GM12878 (cell line): ENCODE measurements around the gene SH2D5. TPM values are rescaled to one million over a fixed set of nuclear protein-coding genes. Genes with fewer than 3 reads are reported as not detected.

ENCODE experiments used
- ATAC-seq: fragments of 200-7000 bp; cut with Tn5 transposase; 3 replicates; pipeline ENCODE4 v1.9.1; 2020; ENCODE audit warnings: mild to moderate bottlenecking, moderate library complexity
- BruUV-seq: library from RNA; stranded (reverse); fragments of 400-500 nt; replicated peaks from 2 replicates; lab custom pipeline; 2021; lab: Mats Ljungman, UMichigan
- CTCF ChIA-PET: fragments of 300-600 bp; sonication (Branson Sonifier 250); formaldehyde crosslinking; extraction: SDS; loops from one replicate; lab custom pipeline; 2021; ENCODE audit warnings: inconsistent platforms; lab: Yijun Ruan, JAX
- POLR2A ChIA-PET: fragments of 350-600 bp; formaldehyde crosslinking; extraction: SDS; loops from one replicate; lab custom pipeline; 2021; ENCODE audit warnings: inconsistent platforms; lab: Charles Lee
- RAD21 ChIA-PET: fragments of 300-600 bp; sonication (Branson Sonifier 250); formaldehyde crosslinking; loops from one replicate; lab custom pipeline; 2023; ENCODE audit warnings: antibody characterized with exemption; ENCODE audit not compliant: unreplicated experiment; lab: Charles Lee
- SMC1A ChIA-PET: fragments of 300-600 bp; sonication (Branson Sonifier 250); formaldehyde crosslinking; loops from one replicate; lab custom pipeline; 2023; ENCODE audit not compliant: unreplicated experiment, uncharacterized antibody; lab: Charles Lee
- DNase-seq: peaks from one replicate; pipeline ENCODE4 v3.0.0-alpha.2; 2011; ENCODE audit warnings: low read depth, low spot score
- FAIRE-seq: peaks from 3 replicates; lab custom pipeline; 2011; peaks lifted over from hg19 to GRCh38; lab: Jason Lieb, UNC
- H2AFZ ChIP-seq: 2 replicates; pipeline ENCODE4 v1.6.0; 2011; ENCODE audit warnings: low read depth, low read length, control low read depth; ENCODE audit not compliant: control insufficient read depth
- H3K27ac ChIP-seq: 2 replicates; pipeline ENCODE4 v1.5.1; 2011; ENCODE audit warnings: control low read depth; ENCODE audit not compliant: control insufficient read depth, insufficient read depth
- H3K27me3 ChIP-seq, 2 experiments: replicated peaks in 1 of 2; 2 replicates each; pipeline versions ENCODE4 v1.6.0 to v1.6.1; 2011; ENCODE audit warnings: low read length in 1 of 2; ENCODE audit not compliant: control insufficient read depth in 2 of 2, insufficient read depth in 2 of 2
- H3K36me3 ChIP-seq, 2 experiments: 2 replicates each; pipeline ENCODE4 v1.5.1; 2011; ENCODE audit warnings: low read length in 1 of 2; ENCODE audit not compliant: control insufficient read depth in 2 of 2, insufficient read depth in 2 of 2
- H3K4me1 ChIP-seq: 2 replicates; pipeline ENCODE4 v1.6.1; 2011; ENCODE audit warnings: mild to moderate bottlenecking, low read length, moderate library complexity, mixed read lengths; ENCODE audit not compliant: control insufficient read depth, insufficient read depth
- H3K4me2 ChIP-seq: 2 replicates; pipeline ENCODE4 v1.6.0; 2011; ENCODE audit warnings: control low read depth; ENCODE audit not compliant: control insufficient read depth, insufficient read depth
- H3K4me3 ChIP-seq: fragments of 200-600 bp; sonication (generic); 2 replicates; pipeline ENCODE4 v1.5.1; 2016
- H3K79me2 ChIP-seq: 2 replicates; pipeline ENCODE4 v1.6.0; 2011; ENCODE audit warnings: low read length; ENCODE audit not compliant: control insufficient read depth, insufficient read depth
- H3K9ac ChIP-seq: 2 replicates; pipeline ENCODE4 v1.8.0; 2011; ENCODE audit warnings: low read length, control low read depth, mixed read lengths; ENCODE audit not compliant: control insufficient read depth, insufficient read depth
- H3K9me3 ChIP-seq: replicated peaks from 3 replicates; pipeline ENCODE4 v1.5.1; 2011; ENCODE audit warnings: mild to moderate bottlenecking, low read length; ENCODE audit not compliant: control insufficient read depth, insufficient read depth
- H4K20me1 ChIP-seq: 2 replicates; pipeline ENCODE4 v1.6.0; 2011; ENCODE audit not compliant: control insufficient read depth, insufficient read depth
- BCL11A ChIP-seq: IDR thresholded peaks from 2 replicates; pipeline ENCODE4 v1.6.1; 2011; ENCODE audit warnings: low read depth, low read length
- BMI1 ChIP-seq: fragments of 450-650 bp; IDR thresholded peaks from 2 replicates; pipeline ENCODE4 v1.6.1; 2016; ENCODE audit warnings: mild to moderate bottlenecking, moderate library complexity, borderline replicate concordance
- CBX5 ChIP-seq: sonication (generic); IDR thresholded peaks from 2 replicates; pipeline ENCODE4 v1.6.1; 2016; ENCODE audit warnings: low read depth, moderate library complexity, mild to moderate bottlenecking, inconsistent platforms
- HSF1 ChIP-seq: fragments of 150-350 bp; IDR thresholded peaks from 2 replicates; pipeline ENCODE4 v1.6.1; 2014; ENCODE audit warnings: mild to moderate bottlenecking, low read depth, low read length
- JUND ChIP-seq: IDR thresholded peaks from 2 replicates; pipeline ENCODE4 v1.6.1; 2012; ENCODE audit warnings: low read depth, mild to moderate bottlenecking, low read length, improper control_type of control experiment, moderate library complexity
- MEF2A ChIP-seq: IDR thresholded peaks from 2 replicates; pipeline ENCODE4 v1.6.1; 2011; ENCODE audit warnings: low read depth, mild to moderate bottlenecking, low read length, moderate library complexity; ENCODE audit not compliant: insufficient read depth
- MEF2B ChIP-seq: fragments of 450-650 bp; IDR thresholded peaks from 2 replicates; pipeline ENCODE4 v1.6.1; 2018; ENCODE audit warnings: mild to moderate bottlenecking, moderate library complexity; ENCODE audit not compliant: partially characterized antibody, poor library complexity, severe bottlenecking
- MTA2 ChIP-seq: fragments of 450-650 bp; IDR thresholded peaks from 2 replicates; pipeline ENCODE4 v1.6.1; 2016; ENCODE audit warnings: low read depth, mild to moderate bottlenecking, moderate library complexity
- POU2F2 ChIP-seq: IDR thresholded peaks from 3 replicates; pipeline ENCODE4 v1.6.1; 2011; ENCODE audit warnings: low read depth, mild to moderate bottlenecking, low read length, borderline replicate concordance
- RB1 ChIP-seq: fragments of 450-650 bp; formaldehyde crosslinking; IDR thresholded peaks from 2 replicates; pipeline ENCODE4 v1.6.1; 2017; ENCODE audit warnings: mild to moderate bottlenecking, borderline replicate concordance
- SREBF2 ChIP-seq: IDR thresholded peaks from 2 replicates; pipeline ENCODE4 v1.6.1; 2012; ENCODE audit warnings: mild to moderate bottlenecking, low read length
- STAT3 ChIP-seq: IDR thresholded peaks from 2 replicates; pipeline ENCODE4 v1.6.1; 2011; ENCODE audit warnings: low read depth, low read length, improper control_type of control experiment
- WRNIP1 ChIP-seq: IDR thresholded peaks from 2 replicates; pipeline ENCODE4 v1.6.1; 2011; ENCODE audit warnings: low read depth, low read length, improper control_type of control experiment, borderline replicate concordance
- WGBS: methylation state at CpG from one replicate; pipeline ENCODE4 v1.1.6; 2016; ENCODE audit warnings: low lambda C conversion rate; ENCODE audit not compliant: insufficient replicate concordance, insufficient coverage; ENCODE audit errors: missing lambda C conversion rate; 5-methylcytosine and 5-hydroxymethylcytosine counted together
- in situ Hi-C: fragments of 300-500 bp; cut with MboI; formaldehyde crosslinking; loops from 9 replicates; pipeline ENCODE4 v1.14.3; 2018; ENCODE audit warnings: mixed read lengths
- intact Hi-C: fragments of 100-400 bp; cut with micrococcal nuclease; formaldehyde crosslinking; loops from one replicate; pipeline ENCODE4 v1.14.2; 2022; ENCODE audit not compliant: unreplicated experiment
- polyA plus RNA-seq, 11 experiments: library from polyadenylated mRNA; depleted of rRNA in 4 of 11; unstranded in 6 of 11; stranded (reverse) in 5 of 11; fragments of >200 nt; fragmentation: Nextera tagmentation in 4 of 11; fragmentation: Illumina TruSeq in 1 of 11; extraction: Ambion mirVana in 4 of 11; extraction: Trizol in 1 of 11; gene quantifications; 1 replicate in 1 of 11; 2 replicates in 10 of 11; pipeline versions ENCODE4 v1.2.1 to v1.2.3, GENCODE V29; 2011 to 2016; ENCODE audit warnings: inconsistent platforms in 2 of 11, missing spikeins in 2 of 11, low read depth in 1 of 11
- total RNA-seq, 4 experiments: library from RNA; depleted of rRNA in 3 of 4; stranded (reverse); fragments of >200 nt in 3 of 4; fragmentation: Illumina TruSeq in 1 of 4; extraction: Trizol in 1 of 4; gene quantifications; 2 replicates each; pipeline versions ENCODE4 v1.2.1 to v1.2.3, GENCODE V29; 2013 to 2021

The SH2D5 gene
- total and polyA plus RNA-seq, 10 of the 15 experiments (the other 5 are each of a cell fraction or from before 2014, with no cell fraction given), result 0.03 to 0.62 (median 0.20) TPM; not detected in 3

GRCh38 chr1:20713440-20713839, 19.1 kb downstream of the SH2D5 start:
- Histone ChIP-seq H4K20me1 (no peaks in the 10 kb centered on the region), H3K27me3 (peaks cover 0 to 2% of the 10 kb centered on the region in 2 experiments; a peak in 1 of 4 replicates), H3K9me3 (no peaks in the 10 kb centered on the region; the same call in 2 of the 3 replicates), H2AFZ (no peak overlapping the region), H3K9ac (no peak overlapping the region), H3K4me1 (no peaks in the 10 kb centered on the region), H3K4me2 (no peak overlapping the region), H3K36me3 (no peaks in the 10 kb centered on the region), H3K27ac (no peak overlapping the region), H3K79me2 (no peaks in the 10 kb centered on the region), H3K4me3 (no peak overlapping the region)
- CTCF ChIA-PET, result no interaction called here
- ATAC-seq (no peak), DNase-seq (no peak), FAIRE-seq (no peak)
- in situ Hi-C loops, result no loop called here
- WGBS, result 53% methylated on average over 6 of the region's 6 CpGs
- SMC1A ChIA-PET, result no interaction called here
- TF ChIP-seq MEF2A (no peak), POU2F2 (no peak), JUND (no peak), SREBF2 (no peak), MTA2 (no peak), CBX5 (no peak), BCL11A (no peak), RB1 (no peak), MEF2B (no peak), STAT3 (no peak)
- RAD21 ChIA-PET, result no interaction called here
- intact Hi-C loops, result no loop called here
- no TSS peak for BruUV-seq
- POLR2A ChIA-PET, result interaction anchor here (0.5 kb wide), 1 partner anchor 479 kb away, joined by 4 read pairs; no protein-coding TSS in a partner anchor

GRCh38 chr1:20712215-20712577, 20.3 kb downstream of the SH2D5 start:
- no peak overlapping the region for H3K4me2 ChIP-seq
- DNase-seq (no peak), ATAC-seq (no peak), FAIRE-seq (no peak)
- H3K9ac ChIP-seq, result no peak overlapping the region
- in situ Hi-C loops (no loop called here), intact Hi-C loops (no loop called here)
- ChIA-PET POLR2A (no interaction called here), SMC1A (no interaction called here), CTCF (no interaction called here), RAD21 (no interaction called here)
- no peaks in the 10 kb centered on the region for H3K4me1 ChIP-seq
- no peaks in the 10 kb centered on the region; the same call in 2 of the 3 replicates for H3K9me3 ChIP-seq
- H3K36me3 ChIP-seq, result no peaks in the 10 kb centered on the region
- 0 out of 4 replicates have a peak, but pooled peaks cover 0 to 2% of the 10 kb centered on the region in 2 experiments for H3K27me3 ChIP-seq
- no peak overlapping the region for H3K27ac ChIP-seq
- WGBS, result 89% methylated on average over 6 of the region's 6 CpGs
- no TSS peak for BruUV-seq
- TF ChIP-seq BMI1, result no peak
- no peak for TF ChIP-seq WRNIP1
- no peak for TF ChIP-seq MTA2
- TF ChIP-seq HSF1, result no peak
- H4K20me1 ChIP-seq, result no peaks in the 10 kb centered on the region
- H3K4me3 ChIP-seq, result no peak overlapping the region
- H3K79me2 ChIP-seq, result no peaks in the 10 kb centered on the region
- H2AFZ ChIP-seq, result no peak overlapping the region
